GM12873 (cell line): ENCODE data around the gene DNAJC16.

Source experiments
- TF ChIP-seq, protein P1 (sequence below): IDR thresholded peaks from 2 replicates; pipeline ENCODE4 v1.5.1; 2012; ENCODE audit warnings: low read depth, mild to moderate bottlenecking, moderate library complexity, low read length, control low read depth; ENCODE audit not compliant: insufficient read depth; ENCODE audit errors: missing control alignments

The DNAJC16 gene

DNA sequence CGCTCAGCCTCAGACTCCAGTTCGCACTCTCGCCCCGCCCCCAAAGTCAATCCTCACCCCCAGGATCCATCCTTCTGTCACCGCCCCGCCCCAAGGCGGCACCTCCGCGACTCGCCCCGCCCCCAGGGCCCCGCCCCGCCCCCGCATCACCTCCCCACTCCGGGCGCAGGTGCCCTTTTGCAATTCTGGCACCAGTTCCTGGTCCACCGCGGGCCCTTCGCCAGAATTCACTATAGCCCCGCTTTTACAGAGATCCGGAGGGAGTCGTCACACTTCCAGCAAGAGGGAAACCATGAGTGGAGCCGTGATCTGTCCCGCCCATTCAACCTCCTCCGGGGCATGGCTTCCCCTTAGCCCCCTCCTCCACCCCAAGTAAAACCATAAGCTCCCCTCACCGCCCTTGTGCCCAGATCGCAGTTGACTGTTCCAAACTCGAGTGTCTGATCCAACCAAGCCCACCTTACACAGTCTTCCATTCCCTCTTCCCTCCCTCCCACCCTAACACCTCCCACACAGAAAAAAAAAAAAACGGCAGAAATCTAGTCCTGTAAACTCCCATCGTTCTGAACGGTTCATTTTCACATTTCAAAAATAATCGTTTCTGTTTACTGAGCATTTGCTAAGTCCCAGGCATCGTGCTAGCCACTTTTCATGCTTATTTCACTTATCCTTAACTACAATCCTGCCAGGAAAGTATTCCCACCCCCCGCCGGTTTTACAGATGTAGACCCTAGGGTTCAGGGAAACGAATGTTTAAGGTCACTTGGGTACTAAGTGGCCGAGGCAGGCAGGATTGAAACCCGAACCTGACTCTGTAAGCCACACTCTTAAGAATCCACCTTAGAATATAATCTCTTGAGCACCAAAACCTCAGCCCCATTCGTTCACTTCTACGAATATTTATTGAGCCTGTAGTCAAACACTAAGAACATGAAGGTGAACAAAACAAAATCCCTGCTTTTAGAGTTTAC is 1.3 kb upstream of the DNAJC16 start:
- TF ChIP-seq, protein P1, sequence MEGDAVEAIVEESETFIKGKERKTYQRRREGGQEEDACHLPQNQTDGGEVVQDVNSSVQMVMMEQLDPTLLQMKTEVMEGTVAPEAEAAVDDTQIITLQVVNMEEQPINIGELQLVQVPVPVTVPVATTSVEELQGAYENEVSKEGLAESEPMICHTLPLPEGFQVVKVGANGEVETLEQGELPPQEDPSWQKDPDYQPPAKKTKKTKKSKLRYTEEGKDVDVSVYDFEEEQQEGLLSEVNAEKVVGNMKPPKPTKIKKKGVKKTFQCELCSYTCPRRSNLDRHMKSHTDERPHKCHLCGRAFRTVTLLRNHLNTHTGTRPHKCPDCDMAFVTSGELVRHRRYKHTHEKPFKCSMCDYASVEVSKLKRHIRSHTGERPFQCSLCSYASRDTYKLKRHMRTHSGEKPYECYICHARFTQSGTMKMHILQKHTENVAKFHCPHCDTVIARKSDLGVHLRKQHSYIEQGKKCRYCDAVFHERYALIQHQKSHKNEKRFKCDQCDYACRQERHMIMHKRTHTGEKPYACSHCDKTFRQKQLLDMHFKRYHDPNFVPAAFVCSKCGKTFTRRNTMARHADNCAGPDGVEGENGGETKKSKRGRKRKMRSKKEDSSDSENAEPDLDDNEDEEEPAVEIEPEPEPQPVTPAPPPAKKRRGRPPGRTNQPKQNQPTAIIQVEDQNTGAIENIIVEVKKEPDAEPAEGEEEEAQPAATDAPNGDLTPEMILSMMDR: no peak

- TF ChIP-seq, protein P1: no peak
These were observed 593 bp upstream of the DNAJC16 start for GRCh38 chr1:15526021-15526489.

DNA sequence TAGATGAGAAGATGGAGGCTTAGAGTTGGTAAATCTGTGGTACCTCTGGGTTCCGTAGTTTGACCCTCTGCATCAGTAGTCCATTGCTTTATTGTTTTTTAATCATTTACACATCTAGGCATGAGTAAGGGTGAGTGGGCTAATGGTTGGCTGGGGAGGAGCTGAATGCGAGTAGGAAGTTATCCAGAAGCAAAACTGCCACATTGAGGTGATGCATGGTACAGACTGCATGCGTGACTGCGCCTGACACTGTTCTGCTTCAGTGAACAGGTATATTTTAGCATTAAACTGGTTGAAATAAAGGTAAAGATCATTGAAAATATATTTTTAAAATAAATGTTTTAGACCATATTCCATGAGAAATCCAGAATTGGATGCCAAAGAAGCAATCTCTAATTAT is 4.4 kb downstream of the DNAJC16 start:
- TF ChIP-seq, protein P1: no peak

DNA sequence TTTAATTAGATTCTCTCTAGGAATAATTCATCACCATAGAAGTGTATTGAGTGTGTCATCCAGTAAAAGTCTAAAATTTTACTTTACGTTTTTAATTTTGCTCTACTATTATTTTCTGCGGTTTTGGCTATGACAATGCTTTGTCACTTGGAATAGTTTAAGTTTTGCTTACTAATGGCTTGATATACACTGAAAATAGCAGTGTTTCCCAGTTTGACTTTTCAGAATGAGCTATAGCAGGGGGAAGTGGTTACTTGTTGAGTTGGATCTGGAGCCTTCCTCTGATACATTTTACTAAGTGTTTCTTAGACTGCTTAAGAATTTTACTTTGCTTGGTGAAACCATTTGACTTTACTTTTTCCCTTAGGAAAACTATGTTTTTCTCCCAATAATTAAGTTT is 5.0 kb downstream of the DNAJC16 start:
- TF ChIP-seq, protein P1: no peak

DNA sequence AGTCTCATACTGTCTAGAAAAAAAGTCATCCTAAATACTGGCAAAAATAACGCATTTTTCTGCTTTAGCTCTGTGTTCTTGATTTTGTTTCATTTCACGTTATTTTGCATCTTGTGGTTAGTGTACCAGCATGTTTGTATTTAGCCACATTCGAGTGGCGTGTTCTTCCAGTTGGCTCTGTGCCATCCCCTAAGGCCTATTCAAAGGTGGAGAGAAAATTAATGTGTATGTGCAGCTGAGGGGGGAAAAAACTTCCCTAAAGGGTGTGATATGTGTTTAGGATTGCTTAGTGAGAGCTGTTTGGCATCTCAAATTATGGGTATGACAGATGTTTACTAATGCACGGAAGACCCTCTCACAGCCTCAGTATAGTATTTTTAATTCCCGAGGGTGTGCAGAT is 12.1 kb downstream of the DNAJC16 start:
- TF ChIP-seq, protein P1: no peak

DNA sequence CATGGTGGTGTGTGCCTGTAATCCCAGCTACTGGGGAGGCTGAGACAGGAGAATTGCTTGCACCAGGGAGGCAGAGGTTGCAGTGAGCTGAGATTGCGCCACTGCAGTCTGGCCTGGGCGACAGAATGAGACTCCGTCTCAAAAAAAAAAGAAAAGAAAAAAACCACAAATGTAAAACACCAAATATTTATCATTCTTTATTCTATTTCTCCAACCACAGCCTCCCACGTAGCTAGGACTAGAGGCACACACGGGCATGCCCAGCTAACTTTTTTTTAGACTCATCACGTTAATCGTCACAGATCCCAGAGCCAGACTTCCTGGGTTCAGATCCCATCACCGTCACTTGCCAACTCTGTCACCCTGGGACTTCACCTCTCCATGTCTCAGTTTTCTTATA is 13.5 kb downstream of the DNAJC16 start:
- TF ChIP-seq, protein P1: no peak

DNA sequence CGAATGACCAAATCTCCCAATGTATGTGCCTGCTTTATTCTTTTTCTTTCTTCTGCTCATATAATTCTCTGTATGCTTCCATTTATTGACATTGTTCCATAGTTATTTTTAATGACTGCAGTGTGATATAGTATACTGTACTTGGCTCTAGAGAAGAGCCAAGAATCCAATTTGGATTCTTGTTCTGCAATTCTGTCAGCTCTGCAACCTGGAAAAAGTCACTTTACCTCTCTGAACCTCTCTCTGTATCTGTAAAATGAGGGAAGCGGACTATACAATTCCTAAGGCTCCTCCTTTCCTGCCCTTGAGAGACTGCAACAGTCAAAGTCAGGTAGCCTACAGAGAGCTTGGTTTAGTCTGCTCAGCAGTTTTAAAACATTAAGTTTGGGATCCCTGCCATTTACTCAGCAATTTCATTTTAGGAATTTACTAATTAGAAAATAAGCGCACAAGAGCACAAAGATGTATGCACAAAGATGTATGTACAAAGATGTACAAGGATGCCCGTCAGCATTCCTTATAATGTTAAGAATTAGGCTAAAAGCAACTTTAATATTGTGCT is 14.7 kb downstream of the DNAJC16 start:
- TF ChIP-seq, protein P1: no peak
